Endodermal cell (in vitro differentiated cells): ENCODE measurements around the gene STK36. TPM values are rescaled to one million over a fixed set of nuclear protein-coding genes. Genes with fewer than 3 reads are reported as not detected.

Experiments used
- DNase-seq: peaks from one replicate; pipeline ENCODE4 v3.0.0-alpha.2; 2017
- H3K27ac ChIP-seq: 2 replicates; pipeline ENCODE4 v1.5.1; 2013; ENCODE audit warnings: mild to moderate bottlenecking, low read depth, low read length, moderate library complexity
- H3K27me3 ChIP-seq: 2 replicates; pipeline ENCODE4 v1.6.1; 2013; ENCODE audit warnings: mild to moderate bottlenecking, low read length, moderate library complexity; ENCODE audit not compliant: insufficient read depth, control insufficient read depth, poor library complexity, severe bottlenecking
- H3K36me3 ChIP-seq: 2 replicates; pipeline ENCODE4 v1.7.0; 2013; ENCODE audit warnings: mild to moderate bottlenecking, low read length, moderate library complexity; ENCODE audit not compliant: control insufficient read depth, insufficient read depth
- H3K4me1 ChIP-seq: one replicate; pipeline ENCODE4 v1.7.0; 2013; ENCODE audit warnings: low read length; ENCODE audit not compliant: control insufficient read depth, insufficient read depth
- H3K4me3 ChIP-seq: 2 replicates; pipeline ENCODE4 v1.5.1; 2013; ENCODE audit warnings: mild to moderate bottlenecking, low read length, moderate library complexity
- H3K9ac ChIP-seq: 2 replicates; pipeline ENCODE4 v1.6.1; 2013; ENCODE audit warnings: mild to moderate bottlenecking, low read length, moderate library complexity; ENCODE audit not compliant: poor library complexity, severe bottlenecking; ENCODE audit errors: extremely low read depth
- H3K9me3 ChIP-seq: 2 replicates; pipeline ENCODE4 v1.6.1; 2013; ENCODE audit warnings: mild to moderate bottlenecking, low read length, moderate library complexity; ENCODE audit not compliant: control insufficient read depth
- H3K27ac Mint-ChIP-seq: 2 replicates; pipeline ENCODE4 v1.8.0; 2020; ENCODE audit warnings: mixed read lengths
- H3K27me3 Mint-ChIP-seq: 2 replicates; pipeline ENCODE4 v1.8.0; 2021; ENCODE audit warnings: mild to moderate bottlenecking, mixed read lengths; ENCODE audit not compliant: insufficient read depth
- H3K36me3 Mint-ChIP-seq: 2 replicates; pipeline ENCODE4 v1.8.0; 2020; ENCODE audit warnings: low read depth, mixed read lengths
- H3K4me1 Mint-ChIP-seq: 2 replicates; pipeline ENCODE4 v1.8.0; 2020; ENCODE audit warnings: mixed read lengths
- H3K4me3 Mint-ChIP-seq: 2 replicates; pipeline ENCODE4 v1.8.0; 2020; ENCODE audit warnings: mild to moderate bottlenecking, moderate library complexity, mixed read lengths
- H3K9me3 Mint-ChIP-seq: 2 replicates; pipeline ENCODE4 v1.8.0; 2020; ENCODE audit warnings: mild to moderate bottlenecking, mixed read lengths
- WGBS, 2 experiments: methylation state at CpG; one replicate each; pipeline versions ENCODE4 v1.1.5 to v1.1.7; 2013; ENCODE audit warnings: missing lambda C conversion rate in 2 of 2, mixed read lengths in 1 of 2; ENCODE audit not compliant: insufficient coverage in 1 of 2, insufficient read length in 1 of 2; 5-methylcytosine and 5-hydroxymethylcytosine counted together
- total RNA-seq, 2 donors: library from RNA; stranded (reverse); fragmentation: NEBNext Ultra II Directional in 1 of 2; extraction: Animal tissue kit (Norgen Biotek cat#: 25700) in 1 of 2; gene quantifications; 2 replicates in 1 of 2; 3 replicates in 1 of 2; pipeline ENCODE4 v1.2.1, GENCODE V29; 2021
- TF ChIP-seq, protein P1 (sequence below): fragments of 200-600 bp; sonication (generic); conservative IDR thresholded peaks from 2 replicates; pipeline ENCODE4 v1.5.0; 2021; ENCODE audit warnings: antibody characterized with exemption, mild to moderate bottlenecking

Gene STK36
- total RNA-seq, 2 donors from 2014 or later: 73.5 to 87.4 TPM

DNA sequence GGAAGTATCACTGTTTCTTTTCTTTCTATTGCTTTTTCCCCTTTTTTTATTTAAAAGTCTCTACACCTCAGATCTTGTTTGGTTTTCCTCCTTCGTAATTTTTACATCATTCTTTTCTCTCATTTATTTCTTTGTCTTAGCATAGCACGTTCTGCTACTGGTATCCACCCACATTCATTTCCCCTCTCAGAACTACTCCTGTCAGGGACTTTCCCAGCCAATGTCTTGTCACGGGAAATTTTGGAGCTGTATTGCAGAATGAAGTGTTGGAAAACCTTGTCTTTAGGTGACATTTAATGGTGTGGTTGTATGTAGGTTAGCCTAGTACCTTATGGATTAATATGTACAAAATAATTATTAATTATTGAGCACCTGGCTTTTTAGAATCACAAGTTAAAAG is 72.7 kb downstream of the STK36 start:
- Mint-ChIP-seq H3K9me3 (no peaks in the 10 kb centered on the region), H3K4me1 (no peaks in the 10 kb centered on the region), H3K36me3 (peaks cover 72% of the 10 kb centered on the region), H3K27me3 (no peaks in the 10 kb centered on the region), H3K27ac (no peak overlapping the region), H3K4me3 (no peak overlapping the region)
- Histone ChIP-seq H3K27me3 (no peaks in the 10 kb centered on the region), H3K4me1 (no peaks in the 10 kb centered on the region), H3K9me3 (no peaks in the 10 kb centered on the region), H3K9ac (no peak overlapping the region), H3K36me3 (peaks cover 90% of the 10 kb centered on the region), H3K27ac (no peak overlapping the region), H3K4me3 (no peak overlapping the region)
- DNase-seq: no peak
- WGBS, 2 experiments: 85 to 94% methylated on average over 2 to 3 of the region's 3 CpGs
- TF ChIP-seq, protein P1, sequence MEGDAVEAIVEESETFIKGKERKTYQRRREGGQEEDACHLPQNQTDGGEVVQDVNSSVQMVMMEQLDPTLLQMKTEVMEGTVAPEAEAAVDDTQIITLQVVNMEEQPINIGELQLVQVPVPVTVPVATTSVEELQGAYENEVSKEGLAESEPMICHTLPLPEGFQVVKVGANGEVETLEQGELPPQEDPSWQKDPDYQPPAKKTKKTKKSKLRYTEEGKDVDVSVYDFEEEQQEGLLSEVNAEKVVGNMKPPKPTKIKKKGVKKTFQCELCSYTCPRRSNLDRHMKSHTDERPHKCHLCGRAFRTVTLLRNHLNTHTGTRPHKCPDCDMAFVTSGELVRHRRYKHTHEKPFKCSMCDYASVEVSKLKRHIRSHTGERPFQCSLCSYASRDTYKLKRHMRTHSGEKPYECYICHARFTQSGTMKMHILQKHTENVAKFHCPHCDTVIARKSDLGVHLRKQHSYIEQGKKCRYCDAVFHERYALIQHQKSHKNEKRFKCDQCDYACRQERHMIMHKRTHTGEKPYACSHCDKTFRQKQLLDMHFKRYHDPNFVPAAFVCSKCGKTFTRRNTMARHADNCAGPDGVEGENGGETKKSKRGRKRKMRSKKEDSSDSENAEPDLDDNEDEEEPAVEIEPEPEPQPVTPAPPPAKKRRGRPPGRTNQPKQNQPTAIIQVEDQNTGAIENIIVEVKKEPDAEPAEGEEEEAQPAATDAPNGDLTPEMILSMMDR: no peak

DNA sequence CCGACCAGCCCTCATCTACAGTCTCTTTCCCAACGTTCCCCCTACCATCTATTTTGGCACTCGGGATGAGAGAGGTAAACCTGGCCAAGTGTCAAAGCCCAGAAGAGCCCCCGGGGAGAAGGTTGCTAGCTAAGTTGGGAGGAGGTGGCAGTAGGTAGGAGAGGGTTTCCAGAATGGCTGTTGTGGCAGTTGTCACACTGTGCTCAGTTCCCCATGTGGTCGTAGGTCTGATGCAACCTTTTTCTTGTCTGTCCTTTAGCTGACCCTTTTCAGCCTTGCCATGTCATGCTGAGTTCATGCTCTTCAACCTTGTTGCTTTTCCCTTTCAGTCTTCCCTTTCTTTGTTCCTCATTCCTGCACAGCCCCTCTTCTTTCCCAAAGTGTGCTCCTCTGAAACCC is 73.3 kb downstream of the STK36 start:
- no peaks in the 10 kb centered on the region for H3K4me1 ChIP-seq
- Mint-ChIP-seq H3K27ac (peak overlapping the region; percentile 22), H3K36me3 (peaks cover 72% of the 10 kb centered on the region), H3K4me3 (no peak overlapping the region), H3K27me3 (no peaks in the 10 kb centered on the region), H3K9me3 (no peaks in the 10 kb centered on the region), H3K4me1 (no peaks in the 10 kb centered on the region)
- no peaks in the 10 kb centered on the region for H3K27me3 ChIP-seq
- H3K4me3 ChIP-seq: no peak overlapping the region
- TF ChIP-seq, protein P1: no peak
- no peak for DNase-seq
- 35 to 72% methylated on average over 2 to 5 of the region's 5 CpGs for WGBS, 2 experiments
- H3K27ac ChIP-seq: peak overlapping the region; percentile 83
- H3K9ac ChIP-seq: no peak overlapping the region
- no peaks in the 10 kb centered on the region for H3K9me3 ChIP-seq
- H3K36me3 ChIP-seq: peaks cover 90% of the 10 kb centered on the region

DNA sequence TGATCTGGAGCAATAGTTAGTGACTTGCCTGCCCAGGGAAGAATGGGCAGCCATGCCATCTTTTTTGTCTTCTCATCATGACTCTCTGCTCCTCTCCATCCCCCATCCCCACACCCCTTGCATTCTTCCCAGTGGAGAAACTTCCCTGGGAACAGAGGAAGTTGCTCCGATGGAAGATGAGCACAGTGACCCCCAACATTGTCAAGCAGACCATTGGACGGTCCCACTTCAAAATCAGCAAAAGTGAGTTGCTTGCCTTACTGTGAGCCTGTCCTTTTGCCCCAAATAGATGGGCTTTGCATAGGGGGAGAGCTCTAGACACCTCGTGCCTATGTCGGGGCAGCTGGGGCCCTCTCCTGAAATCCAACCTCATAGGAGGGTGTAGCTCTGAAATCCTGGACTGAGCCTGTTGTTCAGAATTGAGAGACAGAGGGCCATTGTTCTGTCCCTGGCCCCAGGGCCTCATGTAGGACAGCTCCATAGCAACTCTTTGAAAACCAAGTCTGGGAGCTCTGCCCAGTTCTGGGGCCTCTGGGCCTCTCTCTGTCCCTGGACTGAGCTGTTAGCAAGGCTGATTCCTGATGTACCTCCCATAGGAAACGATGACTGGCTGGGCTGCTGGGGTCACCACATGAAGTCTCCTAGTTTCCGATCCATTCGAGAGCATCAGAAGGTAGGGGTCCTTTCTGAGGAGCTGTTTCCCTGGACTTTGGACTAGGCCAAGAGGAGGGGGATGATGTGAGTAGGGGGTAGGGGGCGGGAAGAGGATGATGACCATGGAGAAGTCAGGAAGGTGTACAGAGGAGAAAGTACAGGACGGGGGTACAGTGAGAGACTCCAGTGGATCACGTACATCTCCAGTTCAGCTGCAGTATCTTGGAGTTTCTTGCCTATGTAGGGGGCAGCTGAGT is 73.9 kb downstream of the STK36 start:
- no peaks in the 10 kb centered on the region for H3K9me3 Mint-ChIP-seq
- H3K36me3 ChIP-seq: peaks cover 90% of the 10 kb centered on the region
- H3K4me3 ChIP-seq: no peak overlapping the region
- TF ChIP-seq, protein P1: no peak
- DNase-seq: no peak
- 88 to 94% methylated on average over 6 to 10 of the region's 10 CpGs for WGBS, 2 experiments
- H3K4me1 Mint-ChIP-seq: no peaks in the 10 kb centered on the region
- peak overlapping the region; percentile 83 for H3K27ac ChIP-seq
- H3K4me1 ChIP-seq: no peaks in the 10 kb centered on the region
- H3K27ac Mint-ChIP-seq: peak overlapping the region; percentile 22
- no peaks in the 10 kb centered on the region for H3K27me3 ChIP-seq
- H3K4me3 Mint-ChIP-seq: no peak overlapping the region
- H3K36me3 Mint-ChIP-seq: peaks cover 72% of the 10 kb centered on the region
- H3K9me3 ChIP-seq: no peaks in the 10 kb centered on the region
- no peak overlapping the region for H3K9ac ChIP-seq
- no peaks in the 10 kb centered on the region for H3K27me3 Mint-ChIP-seq
